ENCODE results near the gene DAB2IP.

DNA sequence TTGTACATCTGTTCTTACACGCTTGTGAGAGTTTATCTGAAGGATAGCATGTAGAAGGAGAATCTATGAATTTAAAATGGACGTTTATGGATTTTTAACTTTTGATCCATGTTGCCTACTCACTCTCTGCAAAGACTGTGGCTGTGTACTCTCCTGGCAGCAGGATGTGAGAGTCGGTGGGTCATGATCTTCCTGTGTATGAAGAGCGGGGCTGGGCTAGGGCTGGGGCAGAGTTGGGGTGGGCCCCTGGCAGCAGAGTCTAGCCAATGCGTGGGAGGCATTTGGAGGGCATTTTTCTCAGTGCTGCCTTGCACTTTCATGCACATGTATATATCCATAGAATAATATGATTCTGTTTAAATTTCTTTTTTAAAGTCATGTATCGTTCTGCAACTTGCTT lies 24.0 kb upstream of the DAB2IP start:
- TF ChIP-seq PRDM4 (tag by site-specific recombination; IDR thresholded peaks at IDR 0.05) (no peak), ZNF843 (tag by site-specific recombination; IDR thresholded peaks at IDR 0.05) (no peak), CTCF (tag by site-specific recombination; IDR thresholded peaks at IDR 0.05) (no peak), ZNF350 (tag by site-specific recombination; IDR thresholded peaks at IDR 0.05) (no peak), ZNF302 (tag by site-specific recombination; IDR thresholded peaks at IDR 0.05; ENCODE audit: low read depth) (no peak), ZNF596 (tag by site-specific recombination; IDR thresholded peaks at IDR 0.05) (no peak), ZNF560 (tag by site-specific recombination; IDR thresholded peaks at IDR 0.05; ENCODE audit: borderline replicate concordance) (no peak), ZNF121 (tag by site-specific recombination; IDR thresholded peaks at IDR 0.05) (no peak), ZBTB1 (tag by site-specific recombination; IDR thresholded peaks at IDR 0.05) (no peak), ZNF549 (tag by site-specific recombination; IDR thresholded peaks at IDR 0.05) (no peak), GLI4 (tag by site-specific recombination; IDR thresholded peaks at IDR 0.05) (no peak), ZNF670 (tag by site-specific recombination; IDR thresholded peaks at IDR 0.05; ENCODE audit: low read depth) (no peak)
- TF ChIP-seq, protein P1, sequence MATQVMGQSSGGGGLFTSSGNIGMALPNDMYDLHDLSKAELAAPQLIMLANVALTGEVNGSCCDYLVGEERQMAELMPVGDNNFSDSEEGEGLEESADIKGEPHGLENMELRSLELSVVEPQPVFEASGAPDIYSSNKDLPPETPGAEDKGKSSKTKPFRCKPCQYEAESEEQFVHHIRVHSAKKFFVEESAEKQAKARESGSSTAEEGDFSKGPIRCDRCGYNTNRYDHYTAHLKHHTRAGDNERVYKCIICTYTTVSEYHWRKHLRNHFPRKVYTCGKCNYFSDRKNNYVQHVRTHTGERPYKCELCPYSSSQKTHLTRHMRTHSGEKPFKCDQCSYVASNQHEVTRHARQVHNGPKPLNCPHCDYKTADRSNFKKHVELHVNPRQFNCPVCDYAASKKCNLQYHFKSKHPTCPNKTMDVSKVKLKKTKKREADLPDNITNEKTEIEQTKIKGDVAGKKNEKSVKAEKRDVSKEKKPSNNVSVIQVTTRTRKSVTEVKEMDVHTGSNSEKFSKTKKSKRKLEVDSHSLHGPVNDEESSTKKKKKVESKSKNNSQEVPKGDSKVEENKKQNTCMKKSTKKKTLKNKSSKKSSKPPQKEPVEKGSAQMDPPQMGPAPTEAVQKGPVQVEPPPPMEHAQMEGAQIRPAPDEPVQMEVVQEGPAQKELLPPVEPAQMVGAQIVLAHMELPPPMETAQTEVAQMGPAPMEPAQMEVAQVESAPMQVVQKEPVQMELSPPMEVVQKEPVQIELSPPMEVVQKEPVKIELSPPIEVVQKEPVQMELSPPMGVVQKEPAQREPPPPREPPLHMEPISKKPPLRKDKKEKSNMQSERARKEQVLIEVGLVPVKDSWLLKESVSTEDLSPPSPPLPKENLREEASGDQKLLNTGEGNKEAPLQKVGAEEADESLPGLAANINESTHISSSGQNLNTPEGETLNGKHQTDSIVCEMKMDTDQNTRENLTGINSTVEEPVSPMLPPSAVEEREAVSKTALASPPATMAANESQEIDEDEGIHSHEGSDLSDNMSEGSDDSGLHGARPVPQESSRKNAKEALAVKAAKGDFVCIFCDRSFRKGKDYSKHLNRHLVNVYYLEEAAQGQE (tag by site-specific recombination; IDR thresholded peaks at IDR 0.05), result no peak
